Superior temporal gyrus (tissue), 1 donor: ENCODE results near the gene OR9A2.

Experiments used
- DNase-seq: peaks from one replicate; pipeline ENCODE4 v3.0.0-alpha.2; 2016; ENCODE audit errors: extremely low spot score

OR9A2 gene, protein sequence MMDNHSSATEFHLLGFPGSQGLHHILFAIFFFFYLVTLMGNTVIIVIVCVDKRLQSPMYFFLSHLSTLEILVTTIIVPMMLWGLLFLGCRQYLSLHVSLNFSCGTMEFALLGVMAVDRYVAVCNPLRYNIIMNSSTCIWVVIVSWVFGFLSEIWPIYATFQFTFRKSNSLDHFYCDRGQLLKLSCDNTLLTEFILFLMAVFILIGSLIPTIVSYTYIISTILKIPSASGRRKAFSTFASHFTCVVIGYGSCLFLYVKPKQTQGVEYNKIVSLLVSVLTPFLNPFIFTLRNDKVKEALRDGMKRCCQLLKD

DNA sequence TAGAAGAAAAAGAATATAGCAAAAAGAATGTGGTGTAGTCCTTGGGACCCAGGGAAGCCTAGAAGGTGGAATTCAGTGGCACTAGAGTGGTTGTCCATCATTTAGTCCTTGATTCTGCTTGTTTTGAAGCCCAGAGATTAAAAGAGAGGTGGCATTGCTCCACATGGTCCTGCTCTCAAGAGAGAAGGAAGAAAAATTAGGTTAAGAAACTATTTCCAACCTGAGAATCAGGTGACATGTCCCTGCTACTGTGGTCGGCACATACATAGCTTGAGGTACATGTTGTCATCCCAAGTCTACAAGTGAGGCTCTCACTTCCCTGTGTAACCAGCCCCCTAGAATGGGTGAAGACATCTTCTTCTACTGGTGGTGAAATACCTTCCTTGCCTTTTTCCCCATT lies at the start of gene OR9A2:
OR9A2 (minus strand) TSS at position 101 of the 400 bp plus-strand sequence; CDS start at position 101, 0 bp downstream.
- no peak for DNase-seq

DNA sequence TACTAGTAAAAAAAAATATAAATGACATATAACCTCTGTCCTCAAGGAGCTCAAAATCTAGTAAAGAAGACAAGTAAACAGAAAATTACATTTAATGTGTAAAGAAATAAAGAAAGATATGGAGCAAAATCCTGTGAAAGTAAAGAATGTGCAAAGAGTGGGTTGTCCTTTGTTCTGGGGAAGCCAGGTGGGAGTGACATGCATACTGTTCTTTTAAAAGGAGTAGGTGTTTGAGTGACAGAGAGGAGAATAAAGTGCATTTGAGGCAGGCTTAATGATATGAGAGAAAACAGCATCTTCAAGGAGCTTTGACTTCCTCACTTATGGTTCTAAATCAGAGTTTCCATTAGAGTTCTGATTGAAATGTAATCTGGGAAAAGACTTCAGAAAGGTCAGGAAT lies 47.2 kb upstream of the OR9A2 start:
- DNase-seq, result no peak

DNA sequence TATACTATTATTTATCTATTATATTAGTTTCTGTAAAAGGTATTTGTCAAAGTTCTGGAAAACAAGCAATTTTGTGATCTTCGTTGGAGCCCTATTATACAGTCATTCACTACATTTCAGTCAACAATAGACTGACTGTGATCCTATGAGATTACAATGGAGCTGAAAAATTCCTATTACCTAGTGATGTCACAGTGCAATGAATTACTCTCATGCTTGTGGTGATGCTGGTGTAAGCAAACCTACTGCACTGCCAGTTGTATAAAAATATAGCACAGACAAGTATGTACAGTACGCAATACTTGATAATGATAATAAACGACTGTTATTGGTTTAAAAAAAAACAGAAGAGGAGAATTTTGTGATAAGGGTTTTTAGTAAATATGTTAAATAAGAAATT lies 46.6 kb upstream of the OR9A2 start:
- DNase-seq, result no peak

DNA sequence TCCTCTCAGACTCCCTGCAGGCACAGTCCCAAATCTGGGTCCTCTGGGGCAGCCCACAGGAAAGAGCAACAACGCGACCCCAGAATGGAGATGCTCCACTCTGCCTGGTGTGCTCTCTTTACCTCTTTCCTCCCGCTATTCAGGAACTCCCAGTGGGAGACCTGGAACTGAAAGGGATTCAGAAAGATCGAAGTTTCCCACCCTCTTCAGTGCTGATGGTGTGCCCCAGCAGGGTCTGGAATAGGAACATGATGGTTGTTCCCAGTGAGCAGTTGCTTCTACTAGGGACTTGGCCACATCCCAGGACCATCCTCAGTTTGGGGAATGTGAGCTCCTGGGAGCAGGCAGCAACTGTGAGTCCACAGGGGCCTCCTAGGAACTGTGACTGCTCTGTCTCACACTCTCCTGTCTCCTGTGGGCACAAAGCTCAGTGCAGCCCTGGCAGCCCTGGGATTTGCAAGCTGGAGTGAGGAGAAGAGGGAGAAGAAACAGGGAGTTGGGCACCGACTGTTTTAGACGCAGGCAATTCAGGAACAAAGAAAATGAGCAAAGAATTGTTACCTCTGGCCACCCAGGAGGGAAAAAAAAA lies 43.1 kb upstream of the OR9A2 start:
- DNase-seq, result no peak

DNA sequence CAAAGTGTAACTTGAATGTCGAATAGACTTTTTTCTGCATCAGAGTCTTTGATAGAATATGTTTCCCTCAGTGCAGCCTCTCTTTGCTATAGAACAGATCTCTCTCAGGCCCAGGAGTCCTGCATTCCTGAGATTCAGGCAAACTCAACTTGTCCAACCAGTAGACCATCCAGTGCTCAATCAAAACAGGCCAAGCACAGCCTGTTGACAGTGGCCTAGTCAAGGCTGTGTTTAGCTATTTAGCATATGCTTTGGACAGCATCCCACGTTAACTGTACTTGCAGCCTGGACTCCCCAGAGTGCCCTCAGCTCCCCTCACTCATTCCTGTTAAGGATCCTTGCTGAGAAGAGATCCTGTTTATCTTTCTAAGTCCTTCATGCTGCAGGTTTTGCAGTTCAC lies 41.5 kb upstream of the OR9A2 start:
- DNase-seq, result no peak

DNA sequence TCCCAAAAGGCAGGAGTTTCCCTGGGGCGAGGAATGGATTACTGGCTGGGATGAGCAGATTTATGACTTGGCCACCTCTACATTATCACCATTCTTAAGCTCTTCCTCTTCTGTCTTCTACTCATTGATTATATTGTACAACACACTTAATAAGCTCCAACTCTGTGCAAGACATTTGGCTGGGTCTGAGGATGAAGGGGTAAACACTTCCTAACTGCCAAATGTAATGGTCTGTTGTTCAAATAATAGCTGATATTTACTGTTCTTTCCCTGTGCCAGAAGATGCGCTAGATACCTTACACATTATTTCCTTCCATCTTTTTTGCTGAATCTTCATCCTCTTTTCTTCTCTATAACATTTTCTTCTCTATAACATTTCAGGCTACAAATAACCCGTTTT lies 36.8 kb upstream of the OR9A2 start:
- no peak for DNase-seq

DNA sequence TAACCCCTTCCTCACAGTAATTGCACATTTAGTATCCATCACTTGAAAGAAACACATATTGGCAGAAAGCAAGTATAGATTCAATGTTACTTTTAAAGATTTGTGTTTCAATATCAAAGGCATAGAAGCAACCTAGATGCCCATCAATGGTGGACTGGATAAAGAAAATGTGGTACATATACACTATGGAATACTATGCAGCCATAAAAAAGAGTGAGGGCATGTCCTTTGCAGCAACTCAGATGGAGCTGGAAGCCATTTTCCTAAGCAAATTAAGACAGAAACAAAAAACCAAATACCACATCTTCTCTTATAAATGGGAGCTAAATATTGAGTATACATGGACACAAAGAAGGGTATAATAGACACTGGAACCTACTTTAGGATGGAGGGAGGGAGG lies 28.8 kb upstream of the OR9A2 start:
- no peak for DNase-seq

DNA sequence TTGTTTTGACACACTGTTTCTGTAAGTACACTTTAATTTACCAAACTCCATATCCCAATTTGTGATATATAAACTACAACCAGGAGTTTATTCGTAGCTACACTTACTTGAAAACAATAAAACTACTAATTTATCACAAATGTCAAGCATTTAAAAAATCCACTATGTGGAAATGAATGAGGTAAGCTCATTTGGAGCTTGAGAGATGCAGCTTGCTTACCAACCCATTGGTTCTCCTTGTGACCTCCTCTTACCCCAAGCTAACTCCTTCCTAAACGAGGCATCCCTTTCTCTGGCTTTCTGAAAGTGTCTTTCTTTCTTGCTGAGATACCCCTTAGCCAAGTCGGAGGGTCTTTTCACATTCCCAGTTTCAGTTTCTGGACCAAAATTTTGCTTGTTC lies 27.7 kb upstream of the OR9A2 start:
- no peak for DNase-seq

DNA sequence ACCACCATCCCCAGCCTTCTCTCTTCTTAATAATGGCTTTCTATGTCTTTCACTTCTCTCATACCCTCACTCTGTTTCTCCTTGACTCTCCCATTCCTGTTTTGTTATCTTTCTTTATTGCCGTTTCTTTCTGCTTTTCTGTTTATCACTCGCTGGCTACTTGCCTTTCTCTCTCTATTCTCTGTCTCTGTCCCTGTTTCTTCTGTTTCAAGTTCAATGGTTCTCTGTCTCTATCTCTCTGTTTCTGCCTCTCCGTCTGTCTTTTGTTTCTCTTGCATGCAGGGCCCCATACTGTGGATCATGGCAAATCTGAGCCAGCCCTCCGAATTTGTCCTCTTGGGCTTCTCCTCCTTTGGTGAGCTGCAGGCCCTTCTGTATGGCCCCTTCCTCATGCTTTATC lies 25.1 kb upstream of the OR9A2 start, which contains the start of gene OR6V1:
OR6V1 (plus strand) TSS at position 301 of the 400 bp plus-strand sequence; CDS start at position 301, 0 bp downstream.
- no peak for DNase-seq

DNA sequence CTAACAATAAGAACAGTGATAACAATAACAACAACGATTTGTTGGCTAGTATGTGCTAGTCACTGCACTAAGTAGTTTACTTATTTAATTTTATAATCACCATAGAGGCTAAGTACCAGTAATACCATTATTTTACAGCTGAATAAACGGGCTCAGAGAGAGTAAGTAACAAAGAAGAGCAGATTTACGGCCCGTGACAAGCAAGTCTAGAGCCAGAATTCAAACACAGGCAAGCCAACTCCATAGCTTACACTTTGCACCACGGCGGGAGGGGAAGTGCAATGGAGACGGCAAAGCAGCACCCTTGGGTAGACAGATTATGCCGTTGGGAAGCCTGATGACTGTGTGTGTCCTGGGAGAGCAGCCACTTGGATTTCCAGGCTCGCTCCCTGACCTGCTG lies 24.0 kb upstream of the OR9A2 start:
- no peak for DNase-seq

DNA sequence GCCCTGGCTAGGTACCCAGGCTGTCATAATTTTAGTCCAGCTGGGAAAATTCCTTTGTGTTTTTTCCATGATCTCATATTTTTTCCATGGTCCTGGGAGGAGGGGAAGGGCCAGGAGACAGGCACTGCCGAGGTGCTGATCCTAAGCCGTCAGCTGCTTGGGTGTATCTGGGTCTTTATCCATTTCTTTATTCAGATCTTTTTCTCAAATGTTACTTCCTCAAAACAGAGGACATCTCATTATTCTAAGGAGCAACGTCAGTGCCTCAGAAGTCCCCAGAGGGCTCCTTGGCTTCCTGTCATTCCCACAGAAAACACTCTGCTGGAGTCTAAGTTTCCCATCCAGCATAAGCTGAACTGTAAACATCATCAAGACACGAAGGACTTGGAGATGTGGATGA lies 22.4 kb upstream of the OR9A2 start:
- no peak for DNase-seq

DNA sequence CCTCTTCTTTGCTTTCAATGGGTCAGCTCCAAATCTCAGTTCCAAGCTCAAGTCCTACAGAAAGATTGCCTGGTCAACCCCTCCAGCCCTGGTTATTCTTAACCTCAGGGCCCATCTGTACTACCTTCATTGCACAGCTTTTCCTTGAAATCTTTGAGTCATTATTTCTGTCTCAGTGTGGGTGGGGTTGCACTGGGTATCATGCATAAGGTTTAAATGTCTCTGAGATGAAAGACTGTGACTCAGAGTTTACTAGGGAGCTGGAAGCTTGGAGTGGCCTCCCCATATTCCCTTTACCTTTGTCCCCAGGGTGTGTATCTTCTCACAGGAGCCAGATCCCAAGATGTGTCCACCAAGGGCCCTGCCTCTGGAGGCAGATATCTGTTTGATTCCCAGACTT lies 21.9 kb upstream of the OR9A2 start:
- no peak for DNase-seq

DNA sequence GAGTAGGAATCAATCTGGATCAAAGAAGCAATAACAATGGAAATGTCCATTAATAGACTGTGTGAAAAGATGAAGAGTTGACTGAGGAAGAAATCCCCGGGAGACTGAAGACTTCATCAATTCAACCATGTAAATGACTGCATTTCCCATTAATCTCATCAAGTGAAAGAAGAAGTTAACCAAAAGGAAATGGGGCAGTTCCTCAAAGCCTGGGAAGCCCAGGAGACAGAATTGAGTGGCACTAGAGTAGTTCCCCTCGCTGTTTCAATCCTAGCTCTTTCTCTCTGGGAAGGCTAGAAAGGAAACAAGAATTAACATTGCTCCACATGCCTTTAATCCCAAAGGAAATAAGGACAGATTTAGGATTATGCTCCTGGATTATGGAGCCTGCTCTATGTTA lies 20.4 kb upstream of the OR9A2 start:
- DNase-seq, result no peak

DNA sequence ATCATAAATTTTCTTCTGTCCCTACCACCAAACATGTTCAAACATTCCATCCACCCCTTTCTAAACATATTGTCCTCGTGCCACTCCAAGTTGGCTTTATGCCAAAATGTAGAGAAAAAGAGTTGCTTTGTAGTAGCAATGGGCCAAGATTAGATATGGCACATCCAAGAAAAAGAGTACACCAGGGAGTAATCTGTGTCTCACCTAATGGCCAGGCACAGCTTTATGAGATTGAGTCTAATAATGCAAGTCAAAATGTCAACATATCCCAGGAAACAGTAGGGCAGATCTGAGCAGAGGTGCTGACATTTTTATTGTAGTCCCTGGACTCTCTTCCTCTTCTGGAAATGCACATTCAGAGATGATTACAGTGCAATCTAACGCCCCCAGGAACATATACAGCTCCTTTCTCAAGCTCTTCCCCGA lies 19.5 kb upstream of the OR9A2 start:
- no peak for DNase-seq

DNA sequence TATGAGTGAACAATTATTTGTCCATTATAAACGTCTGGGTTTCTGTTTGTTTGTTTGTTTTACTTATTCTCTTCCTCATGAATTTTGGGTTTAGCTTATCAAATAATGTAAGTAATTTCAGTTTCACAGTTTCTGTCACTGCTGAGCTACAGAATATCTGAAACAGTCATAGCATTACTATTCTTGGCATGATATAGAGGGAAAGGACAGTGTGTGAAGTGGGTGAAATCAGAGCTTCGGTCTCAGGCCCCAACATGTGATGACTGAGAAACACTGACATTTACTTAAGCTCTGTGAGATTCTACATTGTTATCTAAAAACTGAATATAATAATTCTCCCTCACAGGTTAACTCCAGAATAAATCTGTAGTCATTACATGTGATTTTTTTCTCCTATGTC lies 16.5 kb upstream of the OR9A2 start:
- DNase-seq, result no peak

DNA sequence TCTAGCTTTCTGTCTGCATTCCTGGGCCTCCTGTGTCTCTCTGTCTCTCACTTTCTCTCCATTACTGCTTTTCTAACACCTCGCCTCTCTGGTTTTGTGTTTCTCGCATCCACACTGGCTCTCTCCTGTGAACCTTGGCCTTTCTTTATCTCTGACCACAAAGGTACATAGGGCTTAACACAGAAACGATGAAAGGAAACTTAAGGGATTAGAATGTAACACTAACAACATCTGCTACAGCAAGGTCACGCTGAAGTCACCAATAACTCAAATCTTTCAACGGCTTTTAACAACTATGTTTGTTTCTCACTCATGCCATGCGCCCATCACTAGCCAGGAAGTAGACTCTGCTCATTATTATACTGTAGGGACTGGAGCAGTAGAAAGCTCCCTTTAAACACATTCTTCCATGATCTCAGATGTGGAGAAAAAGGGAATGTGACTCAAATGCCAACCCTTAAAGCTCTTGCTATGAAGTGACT lies 15.9 kb upstream of the OR9A2 start:
- no peak for DNase-seq

DNA sequence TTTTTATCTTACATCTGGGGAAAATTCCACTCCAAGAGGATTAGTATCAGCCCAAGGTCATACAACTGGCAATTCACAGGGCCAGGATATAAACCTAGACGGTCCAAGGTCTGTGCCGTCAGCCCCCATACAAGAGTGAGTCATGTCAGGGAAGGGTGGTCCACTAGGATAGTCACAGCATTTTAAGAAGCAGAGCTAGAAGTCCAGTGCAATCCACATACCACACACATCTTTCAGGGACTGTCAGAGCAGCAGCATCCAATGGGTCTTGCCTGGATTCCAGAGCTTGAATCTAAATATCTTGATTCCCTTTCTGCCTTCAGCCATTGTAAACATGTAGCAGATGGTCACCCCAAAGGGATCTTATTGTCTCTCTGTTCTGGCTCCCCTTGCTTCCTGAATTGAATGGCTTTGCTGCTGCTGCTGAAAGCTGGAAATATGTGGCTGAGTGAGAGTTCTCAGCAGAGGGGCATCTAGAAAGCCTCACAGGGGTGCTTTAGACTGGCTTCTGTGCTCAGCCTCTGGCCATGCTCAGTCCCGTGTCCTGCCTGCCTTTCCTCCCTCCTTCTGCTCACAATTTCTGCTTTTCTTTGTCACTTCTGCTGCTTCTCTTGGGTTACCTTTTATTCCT lies 15.3 kb upstream of the OR9A2 start:
- no peak for DNase-seq

DNA sequence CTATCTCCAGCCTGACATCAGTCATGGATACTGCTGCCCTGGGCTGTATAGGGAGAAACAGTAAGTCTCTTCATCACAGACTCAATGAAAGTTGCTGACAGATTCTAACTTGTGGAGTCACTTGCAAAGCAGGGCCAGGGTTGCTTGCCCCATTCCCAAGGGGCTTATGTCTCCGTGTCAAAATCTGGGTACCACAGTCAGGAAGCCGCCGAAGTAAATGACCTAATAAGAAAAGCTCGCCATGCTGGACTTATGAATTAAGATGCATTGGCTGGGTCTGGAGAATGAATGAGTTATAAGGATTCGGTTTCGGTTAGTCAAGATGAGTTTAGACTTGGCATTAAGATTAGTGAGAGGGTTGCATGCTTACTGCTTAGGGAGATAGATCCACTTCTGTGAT lies 14.4 kb upstream of the OR9A2 start:
- no peak for DNase-seq

DNA sequence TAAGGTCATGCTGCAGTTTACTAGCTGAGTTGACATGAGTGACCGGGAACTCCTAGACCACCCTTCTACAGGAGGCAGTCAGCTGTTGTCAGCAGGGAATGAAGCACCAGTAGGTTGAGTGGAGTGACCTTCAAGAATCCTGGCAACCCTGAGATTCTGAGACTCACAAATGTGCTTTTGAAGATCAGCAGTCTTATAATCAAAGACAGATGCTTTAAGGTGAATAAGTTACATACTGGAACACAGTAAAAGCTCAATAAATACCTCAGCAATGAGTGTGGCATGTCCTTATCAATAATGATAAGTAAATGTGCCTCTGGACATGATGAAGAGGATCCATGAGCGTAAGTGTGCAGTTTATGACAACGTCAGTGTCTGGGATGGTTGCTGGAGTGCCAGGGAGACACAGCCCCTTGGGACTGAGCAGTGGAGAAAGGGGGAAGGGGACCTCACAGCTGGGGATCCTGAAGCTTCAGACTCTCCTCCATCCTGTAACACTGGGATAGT lies 13.3 kb upstream of the OR9A2 start:
- DNase-seq, result no peak

DNA sequence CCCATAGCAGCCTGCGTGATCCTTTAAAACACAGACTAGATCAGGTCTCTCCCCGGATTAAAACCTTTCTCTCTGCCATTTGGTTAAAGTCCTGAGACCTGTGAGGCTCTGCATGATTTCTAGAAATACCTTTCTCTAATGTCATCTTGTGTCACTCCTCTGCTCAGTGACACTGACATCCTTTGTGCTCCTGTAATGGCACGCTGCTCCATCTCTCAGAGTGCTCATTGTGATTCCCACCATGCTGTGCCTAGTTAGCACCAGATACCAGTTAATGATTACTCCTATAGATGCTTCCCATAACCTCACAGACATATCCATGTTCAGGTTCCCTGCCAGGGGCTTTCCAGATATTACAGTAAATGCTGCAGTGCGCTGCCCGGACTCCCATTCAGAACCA lies 11.7 kb upstream of the OR9A2 start:
- DNase-seq, result no peak

DNA sequence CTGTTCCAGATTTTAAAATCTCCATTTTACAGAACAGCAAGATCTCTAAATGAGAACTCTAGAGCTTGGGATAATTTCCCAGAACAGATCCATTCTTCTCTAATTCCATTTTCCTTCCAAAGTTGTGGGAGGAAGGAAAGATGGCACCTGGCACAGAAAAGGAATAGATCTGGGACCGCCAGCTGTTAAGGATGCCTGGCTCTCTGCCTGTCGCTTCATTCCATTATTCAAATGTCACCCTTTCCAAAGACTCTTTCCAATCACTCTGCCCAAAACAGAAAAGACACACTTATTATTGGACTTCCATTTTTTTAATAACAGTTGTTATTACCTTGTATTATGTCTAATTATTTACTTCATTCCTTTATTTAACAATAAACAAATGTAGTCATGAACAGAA lies 751 bp upstream of the OR9A2 start:
- no peak for DNase-seq

DNA sequence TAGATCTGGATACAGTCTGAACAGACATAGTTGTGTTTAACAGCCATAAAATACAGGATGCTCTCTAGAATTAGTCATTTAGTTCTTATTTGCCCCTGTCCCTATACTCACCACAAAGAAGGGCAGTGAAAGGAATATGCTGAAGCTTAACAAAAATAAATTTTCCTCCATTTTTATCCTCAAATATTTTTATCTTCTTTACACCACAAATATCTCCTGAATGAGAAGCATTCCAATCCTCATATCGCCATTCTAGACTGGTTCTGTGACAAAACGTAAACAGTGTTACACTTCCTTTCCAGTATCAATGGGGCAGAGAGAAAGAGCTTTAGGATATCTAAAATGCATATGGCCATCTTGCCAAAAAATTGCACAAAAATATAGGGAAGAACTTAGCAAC lies 1.6 kb downstream of the OR9A2 start:
- DNase-seq, result no peak

DNA sequence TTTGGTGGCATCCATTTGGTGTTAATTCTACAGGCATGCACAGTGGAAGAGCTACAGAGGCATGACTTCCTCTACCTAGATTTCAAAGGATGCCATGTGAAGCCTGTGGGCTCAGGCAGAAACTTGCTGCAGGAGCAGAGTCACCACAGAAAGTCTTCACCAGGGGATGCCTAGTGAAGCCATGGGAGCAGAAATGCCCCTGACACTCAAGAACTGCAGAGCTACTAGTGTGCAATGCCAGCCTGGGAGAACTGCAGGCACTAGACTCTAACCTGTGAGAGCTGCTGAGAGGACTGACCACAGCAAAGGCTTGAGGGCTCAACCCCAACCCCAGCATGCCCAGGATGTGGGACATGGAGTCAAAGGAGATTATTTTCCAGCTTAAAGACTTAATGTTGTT lies 3.9 kb downstream of the OR9A2 start:
- DNase-seq, result no peak
